ENCODE results near the gene KMT2A. TPM values are rescaled to one million over a fixed set of nuclear protein-coding genes. Genes with fewer than 3 reads are reported as not detected.
"Not testable (repeated sequence)": the region's sequence is repeated elsewhere in the genome, so short reads cannot be mapped to it uniquely, and the experiment has no call there.

KMT2A gene
- total RNA-seq, 1 experiment from 2014 or later, result 50.4 TPM

DNA sequence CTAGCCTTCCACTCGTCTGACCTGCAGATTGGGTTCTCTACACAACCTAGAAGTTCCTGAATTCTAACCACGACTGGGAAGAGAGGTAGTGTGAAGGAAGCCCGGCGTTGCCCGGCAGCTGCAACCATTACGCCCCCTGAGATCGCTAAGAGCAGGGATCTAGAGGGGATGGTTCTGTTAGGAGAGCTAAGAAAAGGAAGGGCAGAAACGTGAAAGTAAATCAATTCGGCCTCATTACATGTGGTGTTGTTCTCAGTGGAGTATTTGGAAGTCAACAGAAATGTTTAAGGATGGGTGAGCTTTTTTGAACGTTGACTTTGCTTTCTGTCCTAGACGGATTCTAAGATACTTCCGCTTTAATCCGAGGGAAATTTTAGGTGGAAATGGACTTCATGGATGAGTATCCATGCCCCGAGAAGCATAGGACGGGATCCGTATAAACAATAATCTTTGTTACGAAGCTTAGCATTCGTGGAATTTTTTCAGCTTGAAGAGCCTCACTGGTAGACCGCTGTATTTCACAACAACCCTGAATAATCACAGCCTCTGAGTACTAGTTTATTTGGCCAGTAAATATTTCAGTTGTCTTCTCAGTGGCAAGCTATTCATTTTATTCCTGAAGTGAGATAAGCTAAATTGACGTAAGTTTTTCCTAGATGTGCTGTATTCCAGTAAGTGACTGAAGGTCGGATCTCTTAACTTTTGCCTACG, 34.3 kb upstream of the KMT2A start:
- H3K4me1 ChIP-seq (ENCODE audit: control insufficient read depth in 1 of 2, insufficient read depth in 2 of 2, low read length in 2 of 2), result peaks cover 10 to 20% of the 10 kb centered on the region in 2 experiments; a peak in 3 of 4 replicates
- intact Hi-C loops (cut with micrococcal nuclease), result loop anchor here (1.0 kb wide), 1 partner anchor 34 kb away; the partner anchor contains the start of gene KMT2A
- peaks cover 10 to 11% of the 10 kb centered on the region in 2 experiments; a peak in 3 of 4 replicates for H3K36me3 ChIP-seq (ENCODE audit: control insufficient read depth in 1 of 2, insufficient read depth in 2 of 2, low read length in 2 of 2)
- no peak for TF ChIP-seq ZNF274 (IDR thresholded peaks at IDR 0.05; ENCODE audit: low read depth, low read length)
- TF ChIP-seq, protein P1, sequence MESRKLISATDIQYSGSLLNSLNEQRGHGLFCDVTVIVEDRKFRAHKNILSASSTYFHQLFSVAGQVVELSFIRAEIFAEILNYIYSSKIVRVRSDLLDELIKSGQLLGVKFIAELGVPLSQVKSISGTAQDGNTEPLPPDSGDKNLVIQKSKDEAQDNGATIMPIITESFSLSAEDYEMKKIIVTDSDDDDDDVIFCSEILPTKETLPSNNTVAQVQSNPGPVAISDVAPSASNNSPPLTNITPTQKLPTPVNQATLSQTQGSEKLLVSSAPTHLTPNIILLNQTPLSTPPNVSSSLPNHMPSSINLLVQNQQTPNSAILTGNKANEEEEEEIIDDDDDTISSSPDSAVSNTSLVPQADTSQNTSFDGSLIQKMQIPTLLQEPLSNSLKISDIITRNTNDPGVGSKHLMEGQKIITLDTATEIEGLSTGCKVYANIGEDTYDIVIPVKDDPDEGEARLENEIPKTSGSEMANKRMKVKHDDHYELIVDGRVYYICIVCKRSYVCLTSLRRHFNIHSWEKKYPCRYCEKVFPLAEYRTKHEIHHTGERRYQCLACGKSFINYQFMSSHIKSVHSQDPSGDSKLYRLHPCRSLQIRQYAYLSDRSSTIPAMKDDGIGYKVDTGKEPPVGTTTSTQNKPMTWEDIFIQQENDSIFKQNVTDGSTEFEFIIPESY (IDR thresholded peaks at IDR 0.05; ENCODE audit: extremely low read depth, insufficient replicate concordance, low read length), result no peak
- peak; percentile 54 for TF ChIP-seq ZFX (IDR thresholded peaks at IDR 0.05)
- RAD21 ChIA-PET (ENCODE audit: low non-redundant PET in 1 of 2, low total read pairs in 2 of 2, uncharacterized antibody in 2 of 2, unreplicated experiment in 2 of 2), result no interaction called here
- CTCF ChIA-PET, result no interaction called here
- no peaks in the 10 kb centered on the region for H3K9me2 ChIP-seq (ENCODE audit: insufficient read depth)
- ATAC-seq, result peak; percentile 36
- BruUV-seq (replicated peaks), result TSS peak; percentile 62
- H3K79me2 ChIP-seq (ENCODE audit: insufficient read depth, low read length), result peaks cover 58% of the 10 kb centered on the region
- no peaks in the 10 kb centered on the region for H3K9me3 ChIP-seq (ENCODE audit: control insufficient read depth in 1 of 2, insufficient read depth in 1 of 2, low read depth in 1 of 2, low read length in 2 of 2)
- H3K27ac ChIP-seq (ENCODE audit: low read depth, low read length), result peak overlapping the region; percentile 75
- peak overlapping the region; percentile 84 for H3K9ac ChIP-seq (ENCODE audit: low read length)
- H2AFZ ChIP-seq (ENCODE audit: low read depth, low read length, poor library complexity, severe bottlenecking), result no peak overlapping the region
- no peaks in the 10 kb centered on the region for H3K27me3 ChIP-seq (ENCODE audit: insufficient read depth, low read length)
- H3K4me3 ChIP-seq (replicated peaks in 1 of 2; ENCODE audit: low read depth in 1 of 2, low read length in 2 of 2), result peak overlapping the region; percentile 64 to 87
- DNase-seq (ENCODE audit: low read depth, low spot score), result no peak
- H3K4me2 ChIP-seq (ENCODE audit: low read length), result peak overlapping the region; percentile 81
- POLR2A ChIA-PET, result no interaction called here
- H4K20me1 ChIP-seq (ENCODE audit: insufficient read depth), result peaks cover 8% of the 10 kb centered on the region; the same call in 1 of the 2 replicates

DNA sequence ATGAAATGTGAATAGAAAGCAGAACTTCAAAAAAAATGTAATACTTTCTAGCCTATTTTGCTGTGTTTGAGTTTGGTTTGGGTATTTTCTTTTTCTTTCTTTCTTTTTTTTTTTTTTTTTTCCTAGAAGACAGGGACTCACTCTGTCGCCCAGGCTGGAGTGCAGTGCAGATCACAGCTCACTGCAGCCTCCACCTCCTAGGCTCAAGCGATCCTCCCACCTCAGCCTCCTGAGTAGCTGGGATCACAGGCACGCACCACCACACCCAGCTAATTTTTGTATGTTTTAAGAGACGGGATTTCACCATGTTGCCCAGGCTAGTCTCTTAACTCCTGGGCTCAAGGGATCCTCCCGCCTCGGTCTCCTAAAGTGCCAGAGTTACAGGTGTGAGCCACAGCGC, 33.7 kb upstream of the KMT2A start:
- CTCF ChIA-PET; H3K9me3 ChIP-seq (ENCODE audit: control insufficient read depth in 1 of 2, insufficient read depth in 1 of 2, low read depth in 1 of 2, low read length in 2 of 2); RAD21 ChIA-PET (ENCODE audit: low non-redundant PET in 1 of 2, low total read pairs in 2 of 2, uncharacterized antibody in 2 of 2, unreplicated experiment in 2 of 2); ATAC-seq; H4K20me1 ChIP-seq (ENCODE audit: insufficient read depth); DNase-seq (ENCODE audit: low read depth, low spot score); H3K27me3 ChIP-seq (ENCODE audit: insufficient read depth, low read length); intact Hi-C loops (cut with micrococcal nuclease); H2AFZ ChIP-seq (ENCODE audit: low read depth, low read length, poor library complexity, severe bottlenecking); H3K9me2 ChIP-seq (ENCODE audit: insufficient read depth); BruUV-seq (replicated peaks); POLR2A ChIA-PET: not testable (repeated sequence)
- Histone ChIP-seq H3K4me2 (ENCODE audit: low read length) (peak overlapping the region; percentile 81), H3K9ac (ENCODE audit: low read length) (peak overlapping the region; percentile 84), H3K79me2 (ENCODE audit: insufficient read depth, low read length) (peaks cover 63% of the 10 kb centered on the region), H3K36me3 (ENCODE audit: control insufficient read depth in 1 of 2, insufficient read depth in 2 of 2, low read length in 2 of 2) (peaks cover 15 to 17% of the 10 kb centered on the region in 2 experiments; a peak in 3 of 4 replicates), H3K27ac (ENCODE audit: low read depth, low read length) (peak overlapping the region; percentile 75; the same call in 1 of the 2 replicates), H3K4me3 (replicated peaks in 1 of 2; ENCODE audit: low read depth in 1 of 2, low read length in 2 of 2) (peak overlapping the region; percentile 64 to 87), H3K4me1 (ENCODE audit: control insufficient read depth in 1 of 2, insufficient read depth in 2 of 2, low read length in 2 of 2) (peaks cover 10 to 20% of the 10 kb centered on the region in 2 experiments; a peak in 3 of 4 replicates)
